Keratinocyte (primary cell): ENCODE measurements around the gene DNLZ. TPM values are rescaled to one million over a fixed set of nuclear protein-coding genes. Genes with fewer than 3 reads are reported as not detected.

Experiments
- DNase-seq: peaks from one replicate; pipeline ENCODE4 v3.0.0-alpha.2; 2011; ENCODE audit warnings: low read depth, missing footprints, low spot score
- FAIRE-seq: peaks from 2 replicates; lab custom pipeline; 2011; peaks lifted over from hg19 to GRCh38; lab: Jason Lieb, UNC
- H2AFZ ChIP-seq: 2 replicates; pipeline ENCODE4 v1.6.0; 2012; ENCODE audit warnings: low read length, control low read depth, inconsistent platforms; ENCODE audit not compliant: control insufficient read depth
- H3K27ac ChIP-seq: 2 replicates; pipeline ENCODE4 v1.5.1; 2011; ENCODE audit warnings: low read length; ENCODE audit not compliant: control insufficient read depth, insufficient read depth
- H3K27me3 ChIP-seq: 3 replicates; pipeline ENCODE4 v1.6.0; 2011; ENCODE audit warnings: low read length; ENCODE audit not compliant: control insufficient read depth, insufficient read depth; ENCODE audit errors: extremely low read depth
- H3K36me3 ChIP-seq, 2 experiments: 2 replicates in 1 of 2; 3 replicates in 1 of 2; pipeline ENCODE4 v1.5.1; 2011; ENCODE audit warnings: low read length in 2 of 2, mild to moderate bottlenecking in 1 of 2; ENCODE audit not compliant: control insufficient read depth in 2 of 2, insufficient read depth in 2 of 2; ENCODE audit errors: extremely low read depth in 1 of 2
- H3K4me1 ChIP-seq: 3 replicates; pipeline ENCODE4 v1.5.1; 2011; ENCODE audit warnings: low read length; ENCODE audit not compliant: control insufficient read depth, insufficient read depth; ENCODE audit errors: extremely low read depth
- H3K4me2 ChIP-seq: 3 replicates; pipeline ENCODE4 v1.6.0; 2011; ENCODE audit warnings: low read depth, low read length; ENCODE audit not compliant: control insufficient read depth, insufficient read depth; ENCODE audit errors: extremely low read depth
- H3K4me3 ChIP-seq, 3 experiments: fragments of 200-600 bp in 1 of 3; sonication (generic) in 1 of 3; 2 replicates in 2 of 3; 3 replicates in 1 of 3; pipeline ENCODE4 v1.5.1; 2011 to 2016; ENCODE audit warnings: low read length in 3 of 3, mild to moderate bottlenecking in 3 of 3, control low read depth in 2 of 3, inconsistent platforms in 1 of 3, low read depth in 1 of 3, mixed read lengths in 1 of 3, mixed run types in 1 of 3, moderate library complexity in 1 of 3; ENCODE audit not compliant: control insufficient read depth in 2 of 3, insufficient read depth in 2 of 3; ENCODE audit errors: extremely low read depth in 1 of 3
- H3K79me2 ChIP-seq: 2 replicates; pipeline ENCODE4 v1.6.0; 2012; ENCODE audit warnings: low read length; ENCODE audit not compliant: control insufficient read depth, insufficient read depth
- H3K9ac ChIP-seq: 3 replicates; pipeline ENCODE4 v1.6.0; 2011; ENCODE audit warnings: low read length; ENCODE audit not compliant: control insufficient read depth, insufficient read depth; ENCODE audit errors: extremely low read depth
- H3K9me1 ChIP-seq: 3 replicates; pipeline ENCODE4 v1.6.0; 2011; ENCODE audit warnings: low read length; ENCODE audit not compliant: control insufficient read depth, insufficient read depth; ENCODE audit errors: extremely low read depth
- H3K9me3 ChIP-seq: 2 replicates; pipeline ENCODE4 v1.5.1; 2012; ENCODE audit warnings: low read depth, low read length; ENCODE audit not compliant: control insufficient read depth
- H4K20me1 ChIP-seq: 3 replicates; pipeline ENCODE4 v1.6.0; 2011; ENCODE audit warnings: low read length; ENCODE audit not compliant: control insufficient read depth, insufficient read depth; ENCODE audit errors: extremely low read depth
- EZH2 ChIP-seq: IDR thresholded peaks from one replicate; pipeline ENCODE4 v1.6.1; 2012; ENCODE audit warnings: inconsistent platforms, mild to moderate bottlenecking, low read length, moderate library complexity
- dilution Hi-C: fragments of 300-500 bp; cut with MboI; formaldehyde crosslinking; loops from one replicate; pipeline ENCODE4 v1.7.0; 2020; ENCODE audit warnings: low sequenced_read_pairs; ENCODE audit not compliant: extremely low pct_ligation_motif_present
- polyA plus RNA-seq, 5 experiments: library from polyadenylated mRNA; depleted of rRNA in 3 of 5; stranded (reverse) in 3 of 5; stranded (forward) in 1 of 5; unstranded in 1 of 5; fragments of >200 nt; gene quantifications; 1 replicate in 1 of 5; 2 replicates in 3 of 5; 3 replicates in 1 of 5; pipeline versions ENCODE4 v1.2.1 to v1.2.3, GENCODE V29; 2011 to 2012; ENCODE audit warnings: missing spikeins in 2 of 5, low read depth in 1 of 5, low replicate concordance in 1 of 5
- TF ChIP-seq, protein P1 (sequence below), 3 experiments: IDR thresholded peaks in 1 of 3; conservative IDR thresholded peaks in 1 of 3; optimal IDR thresholded peaks in 1 of 3; 2 replicates in 2 of 3; 3 replicates in 1 of 3; pipeline versions ENCODE3 to v1.5.1; 2011; ENCODE audit warnings: low read length in 3 of 3, mild to moderate bottlenecking in 3 of 3, moderate library complexity in 2 of 3, control low read depth in 1 of 3, inconsistent platforms in 1 of 3; ENCODE audit not compliant: insufficient read depth in 2 of 3; ENCODE audit errors: extremely low read depth in 1 of 3

Gene DNLZ
- polyA plus RNA-seq, 1 donor (not counting 4 experiments of a cell fraction or from before 2014, with no cell fraction given), result 6.7 TPM

DNA sequence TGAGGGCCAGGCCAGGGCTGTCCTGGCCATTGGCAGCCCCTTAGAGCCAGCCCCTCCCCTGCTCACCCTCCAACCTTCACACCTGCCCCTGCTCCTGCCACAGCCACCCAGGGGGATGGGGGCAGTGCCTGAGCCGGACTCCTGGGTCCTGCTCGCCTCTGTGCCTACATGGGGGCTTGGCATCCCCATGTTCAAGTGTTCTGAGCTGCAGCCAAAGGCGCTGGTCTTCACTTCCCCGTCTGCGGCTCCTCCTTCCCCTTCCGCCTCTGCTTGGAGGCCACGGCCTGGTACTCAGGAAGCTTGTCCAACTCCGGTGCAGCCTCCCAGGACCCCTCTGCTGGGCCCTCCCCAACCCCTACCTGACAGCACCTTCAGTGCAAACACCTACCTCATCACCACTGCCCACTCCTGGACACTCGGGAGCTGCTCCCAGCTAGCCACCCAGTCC is 2.3 kb upstream of the DNLZ start:
- Histone ChIP-seq H4K20me1 (no peaks in the 10 kb centered on the region), H3K36me3 (peaks cover 0 to 3% of the 10 kb centered on the region in 2 experiments), H3K79me2 (no peaks in the 10 kb centered on the region), H3K9me3 (no peaks in the 10 kb centered on the region), H3K4me2 (no peak overlapping the region), H3K9me1 (no peaks in the 10 kb centered on the region), H3K27ac (no peak overlapping the region), H3K27me3 (no peaks in the 10 kb centered on the region), H3K9ac (no peak overlapping the region), H3K4me3 (no peak overlapping the region), H3K4me1 (peaks cover 12% of the 10 kb centered on the region), H2AFZ (no peak overlapping the region)
- dilution Hi-C loops, result no loop called here
- FAIRE-seq, result no peak
- no peak for TF ChIP-seq EZH2
- TF ChIP-seq, protein P1, sequence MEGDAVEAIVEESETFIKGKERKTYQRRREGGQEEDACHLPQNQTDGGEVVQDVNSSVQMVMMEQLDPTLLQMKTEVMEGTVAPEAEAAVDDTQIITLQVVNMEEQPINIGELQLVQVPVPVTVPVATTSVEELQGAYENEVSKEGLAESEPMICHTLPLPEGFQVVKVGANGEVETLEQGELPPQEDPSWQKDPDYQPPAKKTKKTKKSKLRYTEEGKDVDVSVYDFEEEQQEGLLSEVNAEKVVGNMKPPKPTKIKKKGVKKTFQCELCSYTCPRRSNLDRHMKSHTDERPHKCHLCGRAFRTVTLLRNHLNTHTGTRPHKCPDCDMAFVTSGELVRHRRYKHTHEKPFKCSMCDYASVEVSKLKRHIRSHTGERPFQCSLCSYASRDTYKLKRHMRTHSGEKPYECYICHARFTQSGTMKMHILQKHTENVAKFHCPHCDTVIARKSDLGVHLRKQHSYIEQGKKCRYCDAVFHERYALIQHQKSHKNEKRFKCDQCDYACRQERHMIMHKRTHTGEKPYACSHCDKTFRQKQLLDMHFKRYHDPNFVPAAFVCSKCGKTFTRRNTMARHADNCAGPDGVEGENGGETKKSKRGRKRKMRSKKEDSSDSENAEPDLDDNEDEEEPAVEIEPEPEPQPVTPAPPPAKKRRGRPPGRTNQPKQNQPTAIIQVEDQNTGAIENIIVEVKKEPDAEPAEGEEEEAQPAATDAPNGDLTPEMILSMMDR (optimal IDR thresholded peaks at IDR 0.05 in 1 of 3, IDR thresholded peaks at IDR 0.05 in 1 of 3, conservative IDR thresholded peaks at IDR 0.05 in 1 of 3; ENCODE audit: extremely low read depth in 1 of 3, insufficient read depth in 2 of 3, low read length in 3 of 3), result no peak
- no peak for DNase-seq

DNA sequence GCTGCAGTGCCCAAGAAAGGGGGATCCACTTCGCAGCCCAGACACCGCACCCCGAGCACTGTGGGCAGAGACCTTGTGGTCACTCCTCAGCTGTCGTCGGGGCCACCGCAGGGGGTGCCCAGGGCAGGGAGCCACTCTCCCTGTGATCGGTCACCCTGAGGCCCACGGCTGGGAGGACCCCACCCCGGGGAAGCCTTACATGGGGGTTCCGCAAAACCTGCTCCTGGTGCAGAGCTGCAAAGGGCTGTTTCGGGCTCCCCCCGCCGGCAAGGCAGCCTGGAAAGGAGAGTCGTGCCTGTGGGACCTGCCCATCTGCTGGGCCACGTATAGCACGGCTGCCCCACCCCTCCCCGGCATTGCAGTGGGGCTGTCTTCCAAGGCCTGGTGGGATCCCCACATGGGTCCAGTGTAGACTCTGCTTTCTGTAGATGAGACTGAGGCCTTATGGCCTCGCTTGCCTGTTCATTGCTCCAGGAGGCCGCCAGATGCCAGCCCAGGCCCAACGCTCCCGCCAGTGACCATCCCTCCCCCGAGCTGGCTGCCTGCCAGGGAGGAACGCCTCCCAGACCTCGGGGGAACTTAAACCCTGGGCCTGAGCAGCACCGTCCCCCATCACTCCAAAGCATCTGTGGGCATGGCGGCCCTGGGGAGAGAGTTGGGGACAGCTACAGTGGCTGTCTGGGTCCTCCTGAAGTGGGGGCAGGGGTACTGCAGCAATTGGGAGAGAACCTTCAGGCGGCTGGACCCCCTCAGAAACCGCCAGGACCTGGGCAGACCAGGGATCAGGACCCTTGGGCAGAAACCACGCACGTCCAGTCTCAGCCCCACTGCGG is 1.6 kb upstream of the DNLZ start:
- dilution Hi-C loops, result no loop called here

More for the DNA sequence above, 1.6 kb upstream of the DNLZ start:
- Histone ChIP-seq H3K4me1 (peaks cover 12% of the 10 kb centered on the region), H3K4me3 (no peak overlapping the region), H3K27me3 (no peaks in the 10 kb centered on the region), H3K9ac (no peak overlapping the region), H3K9me3 (no peaks in the 10 kb centered on the region), H3K4me2 (no peak overlapping the region), H3K27ac (no peak overlapping the region), H4K20me1 (no peaks in the 10 kb centered on the region), H3K9me1 (no peaks in the 10 kb centered on the region), H3K36me3 (peaks cover 0 to 3% of the 10 kb centered on the region in 2 experiments), H3K79me2 (no peaks in the 10 kb centered on the region), H2AFZ (no peak overlapping the region)
- TF ChIP-seq EZH2, result no peak
- TF ChIP-seq, protein P1 (optimal IDR thresholded peaks at IDR 0.05 in 1 of 3, IDR thresholded peaks at IDR 0.05 in 1 of 3, conservative IDR thresholded peaks at IDR 0.05 in 1 of 3; ENCODE audit: extremely low read depth in 1 of 3, insufficient read depth in 2 of 3, low read length in 3 of 3), result no peak
- no peak for DNase-seq
- no peak for FAIRE-seq
